Activated CD4-positive, alpha-beta T cell treated with anti-CD3 and anti-CD28 coated beads, Interleukin-2, amount 10 ng/mL, durations not matched to agents 24 days and 14 days (primary cell): Measurements from ENCODE around the gene IGF2BP2. TPM values are rescaled to one million over a fixed set of nuclear protein-coding genes. Genes with fewer than 3 reads are reported as not detected.
"Not testable (repeated sequence)": the region's sequence is repeated elsewhere in the genome, so short reads cannot be mapped to it uniquely, and the experiment has no call there.

ENCODE experiments used
- DNase-seq: peaks from one replicate; pipeline ENCODE4 v3.0.0; 2022
- H3K27ac Mint-ChIP-seq: one replicate; pipeline ENCODE4 v1.8.0; 2022; ENCODE audit warnings: mild to moderate bottlenecking, mixed read lengths
- H3K27me3 Mint-ChIP-seq: one replicate; pipeline ENCODE4 v1.8.0; 2022; ENCODE audit warnings: mixed read lengths
- H3K36me3 Mint-ChIP-seq: one replicate; pipeline ENCODE4 v1.8.0; 2022; ENCODE audit warnings: low read depth, mild to moderate bottlenecking, mixed read lengths
- H3K4me1 Mint-ChIP-seq: one replicate; pipeline ENCODE4 v1.8.0; 2021; ENCODE audit warnings: mixed read lengths
- H3K4me3 Mint-ChIP-seq: one replicate; pipeline ENCODE4 v1.8.0; 2022; ENCODE audit warnings: mild to moderate bottlenecking, moderate library complexity, mixed read lengths
- H3K9me3 Mint-ChIP-seq: one replicate; pipeline ENCODE4 v1.8.0; 2021; ENCODE audit warnings: mixed read lengths
- intact Hi-C: fragments of 100-400 bp; cut with micrococcal nuclease; formaldehyde crosslinking; loops from one replicate; pipeline ENCODE4 v1.15.1; 2023
- total RNA-seq: library from RNA; stranded (reverse); gene quantifications from 2 replicates; pipeline ENCODE4 v1.2.3, GENCODE V29; 2022

IGF2BP2 gene
- 0.64 and 0.89 TPM in 2 replicates for total RNA-seq

GRCh38 chr3:185825006-185825638 is at the start of gene IGF2BP2:
IGF2BP2 (minus strand) TSS chr3:185825042; CDS start chr3:185824960, 82 bp downstream.
- H3K4me1 Mint-ChIP-seq: peaks cover 13% of the 10 kb centered on the region
- H3K36me3 Mint-ChIP-seq: peaks cover 2% of the 10 kb centered on the region
- peak within 1 kb of the TSS; percentile 68 for H3K27ac Mint-ChIP-seq
- H3K9me3 Mint-ChIP-seq: no peaks in the 10 kb centered on the region
- intact Hi-C loops: loop anchor here (2.0 kb wide), 1 partner anchor 104 kb away; no protein-coding TSS in a partner anchor
- peak; percentile 87 for DNase-seq
- H3K27me3 Mint-ChIP-seq: peaks cover 71% of the 10 kb centered on the region
- peak within 1 kb of the TSS; percentile 86 for H3K4me3 Mint-ChIP-seq

GRCh38 chr3:185874119-185874518 is 49.3 kb upstream of the IGF2BP2 start:
- Mint-ChIP-seq H3K9me3 (no peaks in the 10 kb centered on the region), H3K4me1 (no peaks in the 10 kb centered on the region), H3K4me3 (no peak overlapping the region), H3K36me3 (no peaks in the 10 kb centered on the region), H3K27me3 (peaks cover 2% of the 10 kb centered on the region), H3K27ac (no peak overlapping the region)
- intact Hi-C loops: no loop called here
- no peak for DNase-seq

GRCh38 chr3:185867650-185868049 is 42.8 kb upstream of the IGF2BP2 start:
- no peaks in the 10 kb centered on the region for H3K4me1 Mint-ChIP-seq
- DNase-seq: no peak
- H3K36me3 Mint-ChIP-seq: no peaks in the 10 kb centered on the region
- peaks cover 14% of the 10 kb centered on the region for H3K27me3 Mint-ChIP-seq
- intact Hi-C loops: no loop called here
- no peak overlapping the region for H3K4me3 Mint-ChIP-seq
- H3K9me3 Mint-ChIP-seq: no peaks in the 10 kb centered on the region
- no peak overlapping the region for H3K27ac Mint-ChIP-seq

- DNase-seq: no peak
- no peaks in the 10 kb centered on the region for H3K9me3 Mint-ChIP-seq
- intact Hi-C loops: no loop called here
- no peaks in the 10 kb centered on the region for H3K36me3 Mint-ChIP-seq
- no peaks in the 10 kb centered on the region for H3K4me1 Mint-ChIP-seq
- H3K27me3 Mint-ChIP-seq: peaks cover 14% of the 10 kb centered on the region
- H3K4me3 Mint-ChIP-seq: no peak overlapping the region
- no peak overlapping the region for H3K27ac Mint-ChIP-seq
Measured at GRCh38 chr3:185866995-185867394, 42.2 kb upstream of the IGF2BP2 start.

- H3K36me3 Mint-ChIP-seq: no peaks in the 10 kb centered on the region
- intact Hi-C loops: no loop called here
- H3K4me3 Mint-ChIP-seq: no peak overlapping the region
- no peak for DNase-seq
- H3K9me3 Mint-ChIP-seq: no peaks in the 10 kb centered on the region
- H3K4me1 Mint-ChIP-seq: no peaks in the 10 kb centered on the region
- H3K27ac Mint-ChIP-seq: no peak overlapping the region
- peaks cover 14% of the 10 kb centered on the region for H3K27me3 Mint-ChIP-seq
Measured at GRCh38 chr3:185866555-185866954, 41.7 kb upstream of the IGF2BP2 start.

GRCh38 chr3:185865247-185865646 is 40.4 kb upstream of the IGF2BP2 start:
- Mint-ChIP-seq H3K27me3 (peaks cover 14% of the 10 kb centered on the region), H3K4me1 (no peaks in the 10 kb centered on the region), H3K36me3 (no peaks in the 10 kb centered on the region), H3K9me3 (no peaks in the 10 kb centered on the region), H3K4me3 (no peak overlapping the region), H3K27ac (no peak overlapping the region)
- DNase-seq: no peak
- intact Hi-C loops: no loop called here

GRCh38 chr3:185864767-185865166 is 39.9 kb upstream of the IGF2BP2 start:
- no peaks in the 10 kb centered on the region for H3K9me3 Mint-ChIP-seq
- no peak overlapping the region for H3K4me3 Mint-ChIP-seq
- no peak for DNase-seq
- no peaks in the 10 kb centered on the region for H3K36me3 Mint-ChIP-seq
- no peaks in the 10 kb centered on the region for H3K4me1 Mint-ChIP-seq
- H3K27ac Mint-ChIP-seq: no peak overlapping the region
- H3K27me3 Mint-ChIP-seq: peaks cover 14% of the 10 kb centered on the region
- intact Hi-C loops: no loop called here

GRCh38 chr3:185862920-185863319 is 38.1 kb upstream of the IGF2BP2 start:
- no peak for DNase-seq
- H3K4me3 Mint-ChIP-seq: no peak overlapping the region
- no peaks in the 10 kb centered on the region for H3K36me3 Mint-ChIP-seq
- intact Hi-C loops: no loop called here
- H3K9me3 Mint-ChIP-seq: no peaks in the 10 kb centered on the region
- H3K27ac Mint-ChIP-seq: no peak overlapping the region
- peaks cover 15% of the 10 kb centered on the region for H3K27me3 Mint-ChIP-seq
- no peaks in the 10 kb centered on the region for H3K4me1 Mint-ChIP-seq

- DNase-seq: no peak
- Mint-ChIP-seq H3K4me3 (no peak overlapping the region), H3K27ac (no peak overlapping the region), H3K36me3 (no peaks in the 10 kb centered on the region), H3K27me3 (peaks cover 6% of the 10 kb centered on the region), H3K9me3 (no peaks in the 10 kb centered on the region), H3K4me1 (no peaks in the 10 kb centered on the region)
- intact Hi-C loops: no loop called here
Measured at GRCh38 chr3:185859294-185859972, 34.6 kb upstream of the IGF2BP2 start.

GRCh38 chr3:185858502-185859225 is 33.8 kb upstream of the IGF2BP2 start:
- Mint-ChIP-seq H3K27me3 (peaks cover 6% of the 10 kb centered on the region), H3K4me1 (no peaks in the 10 kb centered on the region), H3K9me3 (no peaks in the 10 kb centered on the region), H3K36me3 (no peaks in the 10 kb centered on the region), H3K4me3 (no peak overlapping the region), H3K27ac (no peak overlapping the region)
- intact Hi-C loops: no loop called here
- DNase-seq: no peak

GRCh38 chr3:185857208-185857607 is 32.4 kb upstream of the IGF2BP2 start:
- no peak for DNase-seq
- H3K4me1 Mint-ChIP-seq: no peaks in the 10 kb centered on the region
- no peaks in the 10 kb centered on the region for H3K9me3 Mint-ChIP-seq
- H3K36me3 Mint-ChIP-seq: no peaks in the 10 kb centered on the region
- H3K27ac Mint-ChIP-seq: no peak overlapping the region
- no peak overlapping the region for H3K4me3 Mint-ChIP-seq
- peaks cover 6% of the 10 kb centered on the region for H3K27me3 Mint-ChIP-seq
- intact Hi-C loops: no loop called here

- H3K4me1 Mint-ChIP-seq: no peaks in the 10 kb centered on the region
- H3K9me3 Mint-ChIP-seq: no peaks in the 10 kb centered on the region
- no peak for DNase-seq
- H3K4me3 Mint-ChIP-seq: no peak overlapping the region
- no peak overlapping the region for H3K27ac Mint-ChIP-seq
- peaks cover 6% of the 10 kb centered on the region for H3K27me3 Mint-ChIP-seq
- H3K36me3 Mint-ChIP-seq: no peaks in the 10 kb centered on the region
- intact Hi-C loops: no loop called here
Measured at GRCh38 chr3:185856652-185857051, 31.8 kb upstream of the IGF2BP2 start.

GRCh38 chr3:185853771-185854170 is 28.9 kb upstream of the IGF2BP2 start:
- H3K4me1 Mint-ChIP-seq, H3K4me3 Mint-ChIP-seq, H3K36me3 Mint-ChIP-seq, intact Hi-C loops, H3K27ac Mint-ChIP-seq, DNase-seq, H3K27me3 Mint-ChIP-seq, H3K9me3 Mint-ChIP-seq: not testable (repeated sequence)

GRCh38 chr3:185852635-185853034 is 27.8 kb upstream of the IGF2BP2 start:
- Mint-ChIP-seq H3K9me3 (no peaks in the 10 kb centered on the region), H3K4me3 (no peak overlapping the region), H3K27ac (no peak overlapping the region), H3K4me1 (no peaks in the 10 kb centered on the region), H3K36me3 (no peaks in the 10 kb centered on the region), H3K27me3 (peaks cover 3% of the 10 kb centered on the region)
- intact Hi-C loops: no loop called here
- DNase-seq: no peak
